Occipital lobe (tissue), 2 donors: ENCODE data around the gene GARIN5A. TPM values are rescaled to one million over a fixed set of nuclear protein-coding genes. Genes with fewer than 3 reads are reported as not detected.
"Not testable (repeated sequence)": the region's sequence is repeated elsewhere in the genome, so short reads cannot be mapped to it uniquely, and the experiment has no call there.

ENCODE experiments used
- DNase-seq: peaks from one replicate; lab custom pipeline; 2025; lab: John Stamatoyannopoulos, UW
- total RNA-seq: library from RNA; depleted of rRNA; stranded (reverse); fragments of >200 nt; gene quantifications from one replicate; pipeline ENCODE4 v1.2.3, GENCODE V29; 2014

Gene GARIN5A
- total RNA-seq, 1 donor from 2014 or later = 0.62 TPM

DNA sequence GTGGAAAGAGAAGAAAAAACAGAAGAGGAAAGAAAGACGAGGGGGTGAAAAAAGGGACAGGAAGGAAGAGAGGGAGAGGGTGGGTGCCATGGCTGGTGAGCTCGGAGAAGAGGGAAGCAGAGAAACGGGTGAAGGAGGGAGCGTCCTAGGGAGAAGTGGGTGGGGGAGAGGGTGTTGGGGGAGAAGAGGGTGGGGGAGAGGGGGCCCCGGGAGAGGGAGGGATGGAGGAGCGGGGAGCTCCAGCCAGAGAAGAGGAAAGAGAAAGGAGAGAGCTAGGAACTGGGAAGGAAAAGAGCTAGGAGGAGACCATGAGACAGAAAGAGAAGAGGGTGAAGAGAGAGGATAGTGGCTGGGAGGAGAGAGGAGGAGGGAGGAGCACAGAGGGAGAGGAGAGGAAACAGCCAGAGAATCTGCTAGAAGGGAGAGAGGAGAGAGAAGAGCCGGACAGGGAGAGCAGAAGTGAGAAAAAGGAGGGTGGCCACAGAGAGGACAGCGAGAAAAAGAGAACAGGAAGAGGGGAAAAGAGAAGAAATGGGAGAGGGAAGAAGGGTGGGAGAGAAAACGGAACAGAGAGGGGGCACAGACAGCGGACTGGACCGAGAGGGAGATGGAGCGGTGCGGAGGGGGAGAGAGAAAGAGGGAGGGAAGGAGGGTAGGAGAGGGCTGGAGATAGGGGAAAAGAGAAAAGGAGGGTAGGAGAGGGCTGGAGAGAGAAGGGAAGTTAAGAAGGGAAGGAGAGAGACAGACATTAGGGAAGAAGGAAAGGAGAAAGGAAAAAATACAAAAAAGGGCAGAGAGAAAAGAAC lies 11.9 kb upstream of the GARIN5A start:
- no peak for DNase-seq

DNA sequence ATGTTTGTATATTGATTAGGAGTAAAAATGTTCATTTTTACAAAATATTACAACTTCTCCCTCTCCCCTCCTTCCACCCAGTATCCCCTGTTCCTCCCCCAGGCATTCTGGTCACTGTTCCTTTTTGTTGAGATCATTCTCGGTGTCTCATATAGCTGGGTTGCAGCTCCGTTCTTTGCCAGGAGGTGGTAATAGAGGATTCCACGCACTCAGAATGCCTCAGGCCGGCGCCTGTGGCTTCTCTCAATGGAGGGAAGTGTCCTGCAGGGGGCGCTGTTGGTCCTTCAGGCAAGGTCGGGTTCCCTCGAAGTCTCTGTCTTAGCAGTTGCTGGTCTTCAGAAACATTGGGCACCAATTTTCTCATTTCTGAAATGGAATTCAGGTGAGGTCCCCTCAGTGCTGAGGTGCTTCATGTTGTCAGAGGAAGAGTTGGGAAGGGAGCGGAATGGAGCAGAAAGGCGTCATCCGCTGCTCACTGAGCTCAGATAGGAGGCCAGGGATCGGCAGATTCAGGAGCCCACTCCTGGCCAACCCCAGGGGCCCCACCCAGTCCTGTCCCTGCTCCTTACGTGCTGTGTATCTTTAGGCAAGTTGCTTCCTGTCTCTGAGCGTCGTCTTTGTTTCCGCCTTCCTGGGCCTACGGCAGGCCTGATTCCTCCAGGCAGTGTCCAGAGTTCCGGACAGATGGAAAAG lies 10.3 kb upstream of the GARIN5A start:
- no peak for DNase-seq

DNA sequence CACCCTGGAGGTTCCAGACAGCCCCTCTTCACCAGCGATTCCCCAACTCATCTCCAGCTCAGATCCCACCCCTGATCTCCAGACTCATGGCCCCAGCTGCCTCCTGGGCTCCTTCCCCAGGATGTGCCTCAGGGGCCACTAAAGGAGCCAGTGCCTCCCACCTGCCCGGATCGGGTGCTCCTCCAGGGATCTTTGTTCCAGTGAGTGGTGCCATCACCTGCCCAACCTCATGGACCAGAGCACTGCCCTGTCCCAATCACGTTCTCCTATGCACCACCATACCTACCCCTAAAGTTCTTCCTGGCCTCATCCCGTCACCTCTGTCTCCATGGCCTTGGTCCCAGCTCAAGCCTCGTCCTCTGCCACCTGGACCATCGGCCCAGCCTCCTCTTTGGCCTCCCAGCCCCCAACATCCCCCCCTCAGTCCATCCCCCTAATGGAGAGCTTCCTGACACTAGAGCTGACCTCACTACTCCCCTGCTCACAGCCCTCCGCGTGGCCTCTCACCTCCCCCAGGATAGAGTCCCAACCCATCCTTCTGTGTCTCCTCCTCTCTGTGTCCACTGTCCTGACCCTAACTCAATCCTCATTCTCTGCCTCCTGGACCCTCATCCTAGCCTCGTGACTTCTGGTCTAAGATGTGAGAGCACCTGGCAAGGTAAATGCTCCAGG lies 8.8 kb upstream of the GARIN5A start:
- DNase-seq = no peak

DNA sequence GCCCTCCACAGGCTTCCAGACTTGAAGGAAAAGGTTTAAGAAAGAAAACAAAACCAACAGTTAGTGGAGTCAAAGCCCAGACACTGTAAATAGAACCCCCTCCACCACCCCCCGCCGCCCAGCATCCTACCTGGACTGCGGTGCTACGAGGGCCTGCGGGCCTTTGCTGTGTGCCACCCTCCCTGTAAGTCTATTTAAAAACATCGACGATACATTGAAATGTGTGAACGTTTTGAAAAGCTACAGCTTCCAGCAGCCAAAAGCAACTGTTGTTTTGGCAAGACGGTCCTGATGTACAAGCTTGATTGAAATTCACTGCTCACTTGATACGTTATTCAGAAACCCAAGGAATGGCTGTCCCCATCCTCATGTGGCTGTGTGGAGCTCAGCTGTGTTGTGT lies 6.3 kb upstream of the GARIN5A start:
- DNase-seq = no peak

DNA sequence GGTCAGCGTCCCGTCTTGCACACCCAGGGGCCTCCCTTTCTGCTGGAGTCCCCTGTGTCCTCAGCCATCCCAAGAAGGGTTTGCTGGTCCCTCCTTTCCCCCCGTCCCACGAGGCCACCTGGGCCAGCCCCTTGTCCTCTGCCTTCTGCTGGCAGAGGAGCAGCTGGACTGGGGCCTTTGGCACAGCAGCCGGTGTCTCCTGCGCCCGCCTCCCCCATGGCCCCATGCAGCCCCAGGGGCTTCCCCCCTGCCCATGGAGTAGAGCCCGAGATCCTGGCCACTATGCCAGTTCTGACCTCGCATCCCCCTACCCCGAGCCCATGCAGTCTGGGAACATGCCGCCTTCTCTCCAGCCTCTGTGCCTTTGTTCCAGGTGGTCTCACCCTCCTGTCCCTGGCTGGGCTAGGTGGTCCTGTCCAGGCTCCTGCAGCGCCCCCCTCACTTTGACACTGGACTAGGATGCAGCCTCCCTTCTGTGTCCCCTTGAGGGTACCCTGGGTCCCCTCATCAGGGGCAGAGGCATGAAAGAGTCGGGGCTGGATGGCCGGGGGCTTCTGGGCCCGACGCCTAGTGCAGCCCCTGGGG lies 5.7 kb upstream of the GARIN5A start:
- no peak for DNase-seq

DNA sequence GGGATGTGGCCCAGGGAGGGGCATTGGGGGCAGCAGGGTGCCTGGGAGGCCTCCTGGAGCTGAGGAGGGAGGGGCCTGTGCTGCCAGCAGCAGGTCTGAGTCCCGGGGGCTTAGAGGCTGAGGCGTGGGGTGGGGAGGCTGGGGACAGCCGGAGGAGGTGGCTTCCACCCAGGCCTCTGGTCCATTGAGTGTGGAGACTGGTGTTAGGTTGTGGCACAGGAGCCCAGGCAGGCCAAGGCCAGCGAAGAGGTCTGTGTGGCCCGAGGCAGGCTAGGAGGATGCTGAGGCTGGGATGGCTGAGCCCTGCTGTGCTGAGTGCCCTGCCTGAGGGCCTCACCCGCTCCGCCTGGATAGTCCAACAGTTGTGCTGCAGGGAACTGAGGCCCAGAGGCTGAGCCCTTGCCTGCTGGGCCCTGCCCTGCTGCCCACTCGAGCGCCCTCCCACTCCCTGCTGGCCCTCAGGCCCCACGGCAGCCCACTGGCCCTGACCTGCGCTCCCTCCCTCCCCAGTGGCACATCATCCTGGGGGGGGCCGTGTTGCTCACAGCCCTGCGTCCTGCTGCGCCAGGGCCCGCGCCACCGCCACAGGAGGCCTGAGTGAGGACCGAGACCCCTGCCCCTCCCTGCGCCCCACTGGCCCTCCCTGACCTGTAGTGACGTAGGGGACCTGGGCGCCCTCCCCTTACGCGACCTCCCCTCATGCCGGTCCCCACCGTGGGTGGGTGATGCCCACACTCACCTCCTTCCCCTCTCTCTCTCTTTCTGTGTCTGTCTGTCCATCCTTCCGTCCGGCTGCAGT lies 4.9 kb upstream of the GARIN5A start:
- no peak for DNase-seq

DNA sequence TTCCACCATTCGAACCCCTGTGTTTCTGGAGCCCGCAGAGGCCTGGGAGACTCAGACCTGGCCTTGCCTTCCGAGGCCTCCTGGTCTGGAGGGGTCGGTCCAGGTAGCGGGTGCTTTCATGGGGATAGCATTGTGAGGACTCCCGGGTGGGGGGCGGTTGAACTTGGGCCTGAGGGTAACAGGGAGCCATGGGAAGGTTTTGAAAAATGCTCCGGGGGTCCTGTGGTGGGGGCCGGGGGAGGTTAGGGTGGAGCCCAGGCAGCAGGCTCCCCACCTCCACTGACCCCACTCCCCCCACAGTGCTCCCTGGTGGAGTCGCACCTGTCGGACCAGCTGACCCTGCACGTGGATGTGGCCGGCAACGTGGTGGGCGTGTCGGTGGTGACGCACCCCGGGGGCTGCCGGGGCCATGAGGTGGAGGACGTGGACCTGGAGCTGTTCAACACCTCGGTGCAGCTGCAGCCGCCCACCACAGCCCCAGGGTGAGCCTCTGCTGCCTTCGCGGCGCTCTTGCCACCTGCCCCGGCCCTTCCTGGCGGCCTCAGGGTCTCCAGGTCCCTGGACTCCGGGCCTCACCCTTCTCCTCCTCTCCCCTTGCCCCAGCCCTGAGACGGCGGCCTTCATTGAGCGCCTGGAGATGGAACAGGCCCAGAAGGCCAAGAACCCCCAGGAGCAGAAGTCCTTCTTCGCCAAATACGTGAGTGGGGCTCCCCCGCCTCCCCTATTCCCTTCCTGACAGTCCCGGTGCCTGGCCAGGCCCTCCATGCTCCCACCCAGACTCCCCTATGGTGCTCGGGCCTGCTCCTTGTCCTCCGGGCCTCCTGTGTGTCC lies 3.8 kb upstream of the GARIN5A start:
- no peak for DNase-seq

DNA sequence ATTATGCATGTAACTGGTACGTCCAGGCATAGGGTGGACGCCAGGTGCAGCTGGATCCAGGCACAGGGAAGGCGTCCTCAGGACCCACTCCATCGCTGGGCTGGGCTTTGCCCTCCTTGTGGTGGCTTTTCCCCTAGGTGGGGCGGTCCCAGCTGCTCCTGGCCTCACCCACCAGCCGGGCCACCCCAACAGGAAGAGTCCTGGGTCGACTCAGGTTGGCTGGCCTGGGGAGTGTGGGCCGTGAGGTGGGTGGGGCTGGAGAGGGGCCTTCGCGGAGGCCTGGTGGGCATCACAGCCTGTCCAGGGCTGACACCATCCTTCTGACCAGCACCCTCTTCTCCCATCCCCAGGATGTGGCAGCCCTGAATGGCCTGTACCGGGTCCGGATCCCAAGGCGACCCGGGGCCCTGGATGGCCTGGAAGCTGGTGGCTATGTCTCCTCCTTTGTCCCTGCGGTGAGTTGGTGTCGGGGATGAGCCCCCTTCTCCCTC lies 3.2 kb upstream of the GARIN5A start:
- DNase-seq = no peak

DNA sequence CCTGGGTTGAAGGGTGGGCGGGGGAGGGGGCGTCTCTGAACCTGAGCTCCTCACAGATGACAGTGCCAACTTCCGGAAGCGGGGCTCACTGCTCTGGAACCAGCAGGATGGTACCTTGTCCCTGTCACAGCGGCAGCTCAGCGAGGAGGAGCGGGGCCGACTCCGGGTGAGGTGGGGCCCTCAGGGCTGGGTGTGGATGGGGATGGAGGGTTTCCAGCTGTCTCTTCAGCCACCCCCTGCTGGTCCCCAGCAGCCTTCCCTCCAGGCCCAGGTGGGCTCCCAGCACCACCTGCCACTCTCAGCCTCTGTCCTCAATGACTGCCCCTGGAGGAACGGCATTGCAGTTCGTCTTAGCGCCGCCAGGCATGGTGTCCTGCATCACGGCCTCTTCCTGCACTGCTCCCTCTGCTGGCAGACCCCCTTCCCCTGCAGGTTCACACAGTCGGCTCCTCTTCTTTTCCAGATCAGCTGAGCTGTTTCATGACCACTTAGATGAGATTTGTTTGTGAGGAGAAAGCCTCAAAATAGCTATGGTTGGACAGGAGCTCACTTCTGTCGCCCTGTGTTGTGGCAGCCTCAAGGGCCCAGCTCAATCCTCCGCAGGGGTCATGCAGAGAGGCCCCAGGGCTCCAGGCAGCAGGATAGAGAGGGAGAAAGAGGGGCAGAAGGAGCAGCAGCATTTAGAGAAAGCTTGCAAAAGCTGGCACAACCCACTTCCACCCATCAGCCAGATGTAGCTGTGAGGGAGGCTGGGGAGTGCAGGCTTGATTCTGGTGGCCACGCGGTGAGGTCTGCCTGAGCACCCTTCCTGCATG lies 2.5 kb upstream of the GARIN5A start:
- no peak for DNase-seq

DNA sequence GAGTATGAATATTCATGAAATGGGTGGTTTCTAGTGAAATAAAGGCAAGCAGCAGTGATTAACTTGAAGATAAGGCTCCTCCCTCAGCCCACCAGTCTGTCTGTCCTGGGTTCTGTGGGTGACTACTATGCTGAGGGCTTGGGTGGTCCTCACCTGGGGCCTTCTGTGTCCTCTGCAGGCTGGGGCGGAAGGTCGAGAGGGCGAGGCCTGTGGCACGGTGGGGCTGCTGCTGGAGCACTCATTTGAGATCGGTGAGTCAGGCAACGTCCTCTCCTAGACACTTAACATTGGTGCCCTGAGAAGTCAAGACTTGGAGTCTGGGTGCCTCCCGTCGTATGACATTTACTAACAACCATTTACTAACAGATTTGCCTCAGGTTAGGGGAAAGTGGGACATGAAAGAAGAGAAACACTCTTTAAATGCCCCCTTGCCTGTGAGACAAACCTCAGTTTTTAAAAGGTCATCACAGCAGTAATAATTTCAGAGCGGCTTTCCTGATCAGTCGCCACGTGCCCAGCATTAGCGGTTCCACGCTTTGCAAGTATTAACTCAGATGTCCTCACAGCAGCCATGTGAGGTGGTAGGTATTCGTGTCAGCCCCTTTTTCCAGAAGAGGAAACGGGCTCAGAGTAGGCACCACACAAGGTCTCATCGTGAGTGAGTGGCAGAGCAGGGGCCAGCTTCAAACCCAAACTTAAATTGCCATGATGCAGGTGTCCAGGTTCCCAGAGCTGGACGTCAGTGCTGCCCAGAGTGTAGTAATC lies 1.3 kb upstream of the GARIN5A start:
- DNase-seq = no peak

DNA sequence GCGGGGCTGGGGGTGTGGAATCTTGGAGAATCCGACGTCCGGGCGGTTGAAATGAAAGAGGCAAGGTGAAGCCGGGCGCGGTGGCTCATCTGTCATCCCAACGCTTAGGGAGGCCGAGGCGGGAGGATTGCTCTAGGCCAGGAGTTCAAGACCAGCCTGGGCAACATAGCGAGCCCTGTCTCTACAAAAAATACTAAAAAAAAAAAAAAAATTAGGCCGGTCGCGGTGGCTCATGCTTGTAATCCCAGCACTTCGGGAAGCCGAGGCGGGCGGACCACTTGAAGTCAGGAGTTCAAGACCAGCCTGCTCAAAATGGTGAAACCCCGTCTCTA lies 225 bp upstream of the GARIN5A start:
- DNase-seq = no peak

DNA sequence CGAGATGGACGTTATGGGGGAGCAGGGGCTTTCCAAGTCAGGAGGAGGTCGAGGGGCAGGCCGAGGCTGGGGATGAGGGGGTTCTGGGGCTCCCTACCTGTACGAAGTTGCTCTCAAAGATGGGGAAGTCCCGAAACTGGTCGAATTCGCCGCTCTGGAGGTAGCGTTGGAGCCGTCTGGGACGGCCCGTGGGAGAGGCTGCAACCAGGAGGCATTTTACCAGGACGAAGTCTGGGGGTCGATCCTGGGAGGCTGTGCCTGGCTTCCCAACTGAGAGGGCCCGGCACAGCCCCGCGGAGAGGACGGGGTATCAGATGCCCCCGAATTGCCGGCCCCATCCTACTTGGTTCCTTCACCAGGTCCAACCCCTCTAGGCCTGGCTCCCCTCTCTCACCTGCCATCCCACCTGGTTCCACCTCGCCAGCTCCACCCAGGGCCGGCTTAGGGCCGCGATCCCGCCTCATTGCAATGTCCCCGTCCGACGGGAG lies 868 bp downstream of the GARIN5A start:
- no peak for DNase-seq

DNA sequence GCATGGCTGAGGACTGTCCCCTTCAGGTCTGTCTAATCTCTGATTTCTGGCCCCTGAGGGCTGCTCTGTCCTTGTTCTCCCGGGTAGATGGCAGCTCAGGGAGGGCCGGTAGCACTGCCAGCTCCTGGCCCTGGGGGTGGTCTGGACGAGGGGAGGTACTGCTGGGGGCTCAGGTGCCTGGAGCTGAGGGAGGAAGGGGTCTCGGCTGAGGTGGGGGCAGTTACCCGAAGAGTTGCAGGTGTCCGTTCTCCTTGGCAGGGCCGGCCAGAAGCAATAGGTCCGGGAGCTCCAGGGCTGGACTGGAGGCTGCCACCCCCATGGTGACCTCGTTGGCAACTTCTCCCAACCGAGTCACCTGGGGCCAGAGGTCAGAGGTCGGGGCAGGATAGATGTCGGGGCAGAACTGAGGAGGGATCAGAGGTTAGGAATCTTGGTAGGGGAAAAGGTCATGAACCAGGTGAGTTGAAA lies 1.5 kb downstream of the GARIN5A start:
- no peak for DNase-seq

DNA sequence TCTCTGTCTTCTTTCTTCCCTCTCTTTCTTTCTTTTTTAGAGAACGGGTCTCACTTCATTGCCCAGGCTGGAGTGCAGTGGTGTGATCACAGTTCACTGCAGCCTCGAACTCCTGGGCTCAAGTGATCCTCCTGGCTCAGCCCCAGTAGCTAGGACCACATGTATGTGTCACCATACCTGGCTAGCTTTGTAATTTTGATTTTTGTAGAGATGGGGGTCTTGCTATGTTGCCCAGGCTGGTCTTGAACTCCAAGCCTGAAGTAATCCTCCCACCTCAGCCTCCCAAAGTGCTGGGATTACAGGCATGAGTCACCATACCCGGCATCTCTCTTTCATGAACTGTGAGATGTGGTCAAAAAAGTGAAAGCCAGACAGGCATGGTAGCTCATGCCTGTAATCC lies 3.3 kb downstream of the GARIN5A start:
- DNase-seq = not testable (repeated sequence)

DNA sequence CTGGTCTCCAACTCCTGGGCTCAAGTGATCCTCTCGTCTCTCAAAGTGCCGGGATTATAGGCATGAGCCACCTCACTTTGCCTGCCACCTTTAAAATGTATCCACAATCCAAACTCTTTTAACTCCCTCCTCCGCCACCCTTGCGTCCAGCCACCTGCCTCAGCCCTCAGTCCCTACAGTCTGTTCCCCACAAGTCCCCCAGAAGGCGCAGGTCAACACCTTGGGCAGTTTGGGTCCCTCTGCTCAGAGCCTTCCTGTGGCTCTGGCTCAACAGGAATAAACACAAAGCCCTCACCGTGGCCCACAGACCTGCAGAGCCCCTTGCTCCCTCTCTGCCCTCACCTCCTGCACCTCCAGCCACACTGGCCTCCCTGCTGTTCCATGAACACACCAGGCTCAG lies 7.8 kb downstream of the GARIN5A start:
- no peak for DNase-seq

DNA sequence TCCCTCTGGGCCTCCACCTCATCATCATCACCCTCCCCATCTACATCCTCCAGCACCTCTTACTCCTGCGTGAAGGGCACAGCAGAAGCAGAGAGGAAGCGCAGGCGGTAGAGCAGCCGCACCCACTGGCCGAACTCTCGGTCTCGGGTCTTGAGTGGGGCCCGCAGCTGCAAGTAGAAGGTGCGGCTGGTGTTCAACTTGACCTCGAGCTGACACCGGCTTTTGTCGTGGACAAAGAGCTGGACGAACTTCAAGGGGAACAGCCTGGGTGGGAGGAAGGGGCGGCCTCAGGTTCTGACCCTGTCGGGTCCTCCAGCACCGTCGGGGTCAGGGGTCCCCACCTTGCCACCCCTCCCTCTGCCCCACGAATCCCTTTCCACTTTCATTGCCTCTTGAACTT lies 9.1 kb downstream of the GARIN5A start:
- no peak for DNase-seq

DNA sequence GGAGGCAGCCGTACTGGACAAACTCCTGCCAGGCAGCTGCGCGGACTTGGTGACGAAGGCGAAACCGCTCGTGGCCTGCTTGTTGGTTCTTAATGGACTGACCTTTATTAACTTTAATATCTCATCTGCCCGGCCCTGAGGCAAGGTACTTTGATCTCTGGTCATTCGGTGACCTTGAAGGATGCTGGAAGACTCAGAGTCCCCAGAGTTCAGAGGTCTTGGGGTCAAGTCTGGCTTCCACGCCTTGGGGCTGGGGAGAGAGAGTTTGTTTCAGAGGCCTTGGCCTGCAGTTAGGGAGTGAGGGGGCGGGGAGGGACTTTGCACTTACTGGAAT lies 10.0 kb downstream of the GARIN5A start:
- DNase-seq = no peak

DNA sequence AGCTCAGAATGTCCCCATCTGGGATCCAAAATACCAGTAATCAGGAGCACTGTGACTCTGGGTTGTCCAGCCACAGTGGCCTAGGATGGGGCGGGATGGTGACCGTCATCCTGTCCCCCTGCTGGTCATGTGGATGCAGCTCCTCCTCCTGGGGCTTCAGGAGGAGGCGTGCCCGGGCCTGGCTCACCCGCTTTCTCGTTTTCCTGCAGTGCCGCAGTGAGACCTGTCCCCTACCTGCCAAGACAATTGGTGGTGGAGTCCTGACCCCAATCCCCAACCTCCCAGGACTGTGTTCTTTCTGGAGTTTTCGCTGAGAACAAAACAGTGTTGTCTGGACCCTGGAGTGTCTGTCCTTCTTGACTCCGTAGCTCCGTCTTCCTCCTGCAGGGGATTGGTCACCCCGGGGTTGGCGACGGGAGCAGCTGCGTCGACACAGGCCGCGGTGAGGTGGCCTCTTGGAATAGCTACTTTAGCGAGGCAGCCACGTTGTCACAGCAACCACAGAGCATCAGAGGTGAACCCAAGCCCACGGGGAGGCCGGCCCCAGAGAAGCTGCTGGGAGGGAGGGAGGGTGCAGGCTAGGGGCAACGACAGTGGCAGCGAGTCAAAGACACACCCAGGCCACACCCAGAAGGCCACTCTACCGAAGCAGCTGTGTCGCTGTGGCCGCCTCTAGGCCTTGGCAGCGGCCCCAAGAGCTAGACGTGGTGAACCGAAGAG lies 10.5 kb downstream of the GARIN5A start:
- no peak for DNase-seq
